Measurements from ENCODE around the gene LLGL2. TPM values are rescaled to one million over a fixed set of nuclear protein-coding genes. Genes with fewer than 3 reads are reported as not detected.

The LLGL2 gene
- polyA plus RNA-seq, 3 donors from 2014 or later: 81.2 to 137 (median 84.4) TPM

- Mint-ChIP-seq H3K4me1 (no peaks in the 10 kb centered on the region), H3K36me3 (peaks cover 0 to 6% (median 0%) of the 10 kb centered on the region in 3 donors), H3K9me3 (no peaks in the 10 kb centered on the region), H3K27ac (peak overlapping the region in 1 of 6 donors; percentile 12), H3K27me3 (ENCODE audit: low read depth in 3 of 3) (peaks cover 0 to 9% (median 0%) of the 10 kb centered on the region in 3 donors), H3K4me3 (no peak overlapping the region)
- DNase-seq: no peak
These were observed 34.5 kb downstream of the LLGL2 start for GRCh38 chr17:75559958-75560533.

GRCh38 chr17:75561927-75562603 lies 36.6 kb downstream of the LLGL2 start:
- Mint-ChIP-seq H3K27ac (peak overlapping the region in 3 of 6 donors; percentile 19 to 34 (median 27)), H3K4me3 (no peak overlapping the region), H3K9me3 (no peaks in the 10 kb centered on the region), H3K27me3 (ENCODE audit: low read depth in 3 of 3) (peaks cover 0 to 9% (median 0%) of the 10 kb centered on the region in 3 donors), H3K4me1 (peaks cover 0 to 1% of the 10 kb centered on the region in 2 donors), H3K36me3 (peaks cover 10 to 18% (median 12%) of the 10 kb centered on the region in 3 donors)
- DNase-seq: no peak

DNA sequence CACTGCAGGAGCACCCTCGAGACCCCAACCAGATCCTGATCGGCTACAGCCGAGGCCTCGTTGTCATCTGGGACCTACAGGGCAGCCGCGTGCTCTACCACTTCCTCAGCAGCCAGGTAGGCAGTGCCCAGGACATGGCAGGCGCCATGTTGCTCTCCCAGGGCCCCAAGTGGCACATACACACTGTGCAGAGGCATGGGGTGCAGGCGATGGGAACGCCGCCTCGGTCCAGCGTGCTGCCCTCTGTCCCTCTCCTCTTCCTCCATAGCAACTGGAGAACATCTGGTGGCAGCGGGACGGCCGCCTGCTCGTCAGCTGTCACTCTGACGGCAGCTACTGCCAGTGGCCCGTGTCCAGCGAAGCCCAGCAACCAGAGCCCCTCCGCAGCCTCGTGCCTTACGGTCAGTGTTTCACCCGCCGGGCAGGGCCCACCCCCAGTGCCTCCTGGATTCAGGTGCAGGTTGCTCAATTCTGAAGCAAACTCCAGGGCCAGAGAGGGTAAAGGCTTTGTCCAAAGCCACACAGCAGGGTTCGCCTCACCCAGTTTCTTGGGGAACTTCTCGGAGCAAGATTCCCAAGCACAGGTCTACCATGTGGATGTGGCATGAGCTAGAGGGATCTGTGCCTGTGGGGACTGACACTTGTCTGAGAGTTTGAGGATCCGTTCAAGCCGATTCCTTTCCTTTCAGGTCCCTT lies 37.7 kb downstream of the LLGL2 start:
- Mint-ChIP-seq H3K27me3 (ENCODE audit: low read depth in 3 of 3) (peaks cover 0 to 7% (median 0%) of the 10 kb centered on the region in 3 donors), H3K36me3 (peaks cover 10 to 18% (median 12%) of the 10 kb centered on the region in 3 donors), H3K4me3 (no peak overlapping the region), H3K4me1 (peaks cover 0 to 1% of the 10 kb centered on the region in 2 donors), H3K27ac (no peak overlapping the region), H3K9me3 (no peaks in the 10 kb centered on the region)
- DNase-seq: no peak

GRCh38 chr17:75564195-75564594 lies 38.7 kb downstream of the LLGL2 start:
- Mint-ChIP-seq H3K27ac (no peak overlapping the region), H3K9me3 (no peaks in the 10 kb centered on the region), H3K36me3 (peaks cover 10 to 18% (median 12%) of the 10 kb centered on the region in 3 donors), H3K4me1 (peaks cover 0 to 1% of the 10 kb centered on the region in 2 donors), H3K4me3 (no peak overlapping the region), H3K27me3 (ENCODE audit: low read depth in 3 of 3) (peaks cover 0 to 5% (median 0%) of the 10 kb centered on the region in 3 donors)
- DNase-seq: no peak

GRCh38 chr17:75565066-75565465 lies 39.6 kb downstream of the LLGL2 start:
- H3K27me3 Mint-ChIP-seq (ENCODE audit: low read depth in 3 of 3): peaks cover 0 to 7% (median 0%) of the 10 kb centered on the region in 3 donors
- no peak overlapping the region for H3K4me3 Mint-ChIP-seq
- peaks cover 10 to 18% (median 12%) of the 10 kb centered on the region in 3 donors for H3K36me3 Mint-ChIP-seq
- no peak overlapping the region for H3K27ac Mint-ChIP-seq
- no peak for DNase-seq
- peaks cover 0 to 1% of the 10 kb centered on the region in 2 donors for H3K4me1 Mint-ChIP-seq
- H3K9me3 Mint-ChIP-seq: no peaks in the 10 kb centered on the region

DNA sequence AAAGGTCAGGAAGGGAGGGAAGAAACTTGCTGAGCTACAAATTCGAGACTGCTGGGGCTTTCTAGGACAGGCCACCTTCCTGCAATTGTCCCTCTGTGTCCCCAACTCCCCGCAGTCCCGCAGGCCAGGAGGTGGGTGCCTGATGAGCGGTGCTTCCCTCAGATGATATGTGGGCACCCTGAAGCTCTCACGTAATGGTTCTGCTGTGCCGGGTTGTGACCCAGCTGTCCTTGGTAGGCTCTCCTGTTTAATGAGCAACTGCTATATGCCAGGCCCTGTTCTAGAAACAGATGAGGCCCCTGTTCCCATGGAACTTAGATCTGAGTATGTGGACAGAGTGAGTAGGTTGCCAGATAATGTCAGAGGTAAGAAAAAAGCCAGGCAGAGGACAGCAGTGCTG lies 40.1 kb downstream of the LLGL2 start:
- no peak overlapping the region for H3K4me3 Mint-ChIP-seq
- peaks cover 10 to 18% (median 12%) of the 10 kb centered on the region in 3 donors for H3K36me3 Mint-ChIP-seq
- H3K27ac Mint-ChIP-seq: peak overlapping the region in 2 of 6 donors; percentile 23 to 51
- peaks cover 0 to 1% of the 10 kb centered on the region in 2 donors for H3K4me1 Mint-ChIP-seq
- H3K27me3 Mint-ChIP-seq (ENCODE audit: low read depth in 3 of 3): peaks cover 0 to 7% (median 0%) of the 10 kb centered on the region in 3 donors
- no peaks in the 10 kb centered on the region for H3K9me3 Mint-ChIP-seq
- no peak for DNase-seq

DNA sequence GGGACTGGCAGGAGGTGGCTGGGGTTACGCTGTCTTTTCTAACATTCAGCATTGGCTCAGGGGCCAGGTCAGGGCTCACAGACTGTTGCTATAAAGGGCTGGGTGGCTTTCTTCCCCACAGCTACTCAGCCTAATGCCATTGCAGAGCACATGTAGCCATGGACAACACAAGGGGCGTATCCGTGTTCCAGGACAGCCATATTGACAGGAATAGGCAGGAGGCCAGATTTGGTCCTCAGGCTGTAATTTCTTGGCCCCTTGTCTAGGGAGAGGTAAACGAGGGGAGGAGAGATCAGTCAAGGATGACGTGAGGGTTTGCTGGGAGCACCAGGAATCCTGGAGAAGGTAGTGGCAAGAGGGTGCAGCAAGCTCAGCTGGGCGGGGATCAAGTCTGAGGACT lies 40.9 kb downstream of the LLGL2 start:
- no peak for DNase-seq
- Mint-ChIP-seq H3K27ac (peak overlapping the region in 5 of 6 donors; percentile 0 to 37 (median 30)), H3K27me3 (ENCODE audit: low read depth in 3 of 3) (peaks cover 0 to 3% (median 1%) of the 10 kb centered on the region in 3 donors), H3K4me3 (no peak overlapping the region), H3K4me1 (peaks cover 0 to 1% of the 10 kb centered on the region in 2 donors), H3K36me3 (peaks cover 10 to 16% (median 12%) of the 10 kb centered on the region in 3 donors), H3K9me3 (no peaks in the 10 kb centered on the region)

DNA sequence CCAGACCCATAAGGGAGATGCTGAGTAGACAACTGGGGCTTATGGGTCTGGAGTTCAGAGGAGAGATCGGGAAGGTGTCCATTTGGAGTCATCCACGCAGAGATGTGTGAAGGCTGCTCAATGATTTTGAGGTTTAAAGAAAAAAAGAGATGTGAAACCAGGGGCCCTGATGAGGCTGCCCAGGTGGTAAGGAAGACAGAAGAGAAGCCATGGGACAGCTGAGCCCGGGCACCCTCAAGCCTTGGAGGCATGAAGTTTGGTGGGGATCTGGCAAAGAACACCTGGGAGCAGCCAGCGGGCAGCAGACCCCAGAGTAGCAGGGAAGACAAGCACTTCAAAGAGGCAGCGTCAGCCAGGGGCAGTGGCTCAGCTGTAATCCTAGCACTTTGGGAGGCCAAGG lies 41.3 kb downstream of the LLGL2 start:
- no peak for DNase-seq
- no peaks in the 10 kb centered on the region for H3K9me3 Mint-ChIP-seq
- no peak overlapping the region for H3K4me3 Mint-ChIP-seq
- H3K4me1 Mint-ChIP-seq: peaks cover 0 to 1% of the 10 kb centered on the region in 2 donors
- peaks cover 0 to 5% (median 1%) of the 10 kb centered on the region in 3 donors for H3K27me3 Mint-ChIP-seq (ENCODE audit: low read depth in 3 of 3)
- H3K36me3 Mint-ChIP-seq: peaks cover 10 to 16% (median 12%) of the 10 kb centered on the region in 3 donors
- peak overlapping the region in 2 of 6 donors; percentile 0 to 29 for H3K27ac Mint-ChIP-seq

GRCh38 chr17:75568412-75569255 lies 43.1 kb downstream of the LLGL2 start:
- H3K27ac Mint-ChIP-seq: no peak overlapping the region
- no peak overlapping the region for H3K4me3 Mint-ChIP-seq
- H3K27me3 Mint-ChIP-seq (ENCODE audit: low read depth in 3 of 3): peaks cover 0 to 7% (median 1%) of the 10 kb centered on the region in 3 donors
- H3K36me3 Mint-ChIP-seq: peaks cover 10 to 12% (median 12%) of the 10 kb centered on the region in 3 donors
- H3K4me1 Mint-ChIP-seq: peaks cover 0 to 1% of the 10 kb centered on the region in 2 donors
- DNase-seq: no peak
- no peaks in the 10 kb centered on the region for H3K9me3 Mint-ChIP-seq

DNA sequence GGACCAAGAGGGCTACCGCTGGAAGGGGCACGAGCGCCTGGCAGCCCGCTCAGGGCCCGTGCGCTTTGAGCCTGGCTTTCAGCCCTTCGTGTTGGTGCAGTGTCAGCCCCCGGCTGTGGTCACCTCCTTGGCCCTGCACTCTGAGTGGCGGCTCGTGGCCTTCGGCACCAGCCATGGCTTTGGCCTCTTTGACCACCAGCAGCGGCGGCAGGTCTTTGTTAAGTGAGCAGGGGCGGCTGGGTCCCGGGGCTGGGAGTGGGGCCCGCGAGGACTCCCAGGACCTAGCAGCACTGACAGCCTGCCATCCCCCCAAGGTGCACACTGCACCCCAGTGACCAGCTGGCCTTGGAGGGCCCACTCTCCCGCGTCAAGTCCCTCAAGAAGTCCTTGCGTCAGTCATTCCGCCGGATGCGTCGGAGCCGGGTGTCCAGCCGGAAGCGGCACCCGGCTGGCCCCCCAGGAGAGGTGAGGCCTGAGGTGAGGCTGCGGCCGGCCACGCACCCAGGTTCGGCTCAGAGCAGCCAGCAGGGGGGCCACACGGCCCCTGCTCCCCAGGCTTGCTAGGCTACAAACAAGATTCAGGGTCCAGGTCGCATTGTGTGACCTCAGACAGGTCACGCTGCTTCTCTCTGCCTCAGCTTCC lies 44.7 kb downstream of the LLGL2 start:
- no peak overlapping the region for H3K4me3 Mint-ChIP-seq
- H3K27me3 Mint-ChIP-seq (ENCODE audit: low read depth in 3 of 3): peaks cover 0 to 5% (median 1%) of the 10 kb centered on the region in 3 donors
- H3K4me1 Mint-ChIP-seq: peaks cover 0 to 1% of the 10 kb centered on the region in 2 donors
- no peak overlapping the region for H3K27ac Mint-ChIP-seq
- H3K9me3 Mint-ChIP-seq: no peaks in the 10 kb centered on the region
- H3K36me3 Mint-ChIP-seq: peaks cover 12 to 14% (median 12%) of the 10 kb centered on the region in 3 donors
- DNase-seq: no peak

DNA sequence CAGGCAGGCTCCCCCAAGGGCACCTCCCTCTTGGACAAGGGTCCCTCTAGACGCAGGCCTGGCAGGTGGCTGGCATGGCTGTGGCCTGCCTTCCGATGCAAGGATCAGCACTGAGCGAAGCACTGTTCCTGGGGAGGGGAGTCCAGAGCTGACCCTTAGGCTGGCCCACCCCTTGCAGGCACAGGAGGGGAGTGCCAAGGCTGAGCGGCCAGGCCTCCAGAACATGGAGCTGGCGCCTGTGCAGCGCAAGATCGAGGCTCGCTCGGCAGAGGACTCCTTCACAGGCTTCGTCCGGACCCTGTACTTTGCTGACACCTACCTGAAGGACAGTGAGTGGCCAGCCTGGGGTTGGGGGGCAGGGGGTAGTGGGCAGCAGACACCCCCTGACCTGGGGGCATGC lies 45.3 kb downstream of the LLGL2 start:
- Mint-ChIP-seq H3K27ac (no peak overlapping the region), H3K4me3 (no peak overlapping the region), H3K27me3 (ENCODE audit: low read depth in 3 of 3) (peaks cover 0 to 5% (median 1%) of the 10 kb centered on the region in 3 donors), H3K36me3 (peaks cover 10 to 17% (median 12%) of the 10 kb centered on the region in 3 donors), H3K4me1 (peaks cover 0 to 4% of the 10 kb centered on the region in 2 donors), H3K9me3 (no peaks in the 10 kb centered on the region)
- DNase-seq: no peak

DNA sequence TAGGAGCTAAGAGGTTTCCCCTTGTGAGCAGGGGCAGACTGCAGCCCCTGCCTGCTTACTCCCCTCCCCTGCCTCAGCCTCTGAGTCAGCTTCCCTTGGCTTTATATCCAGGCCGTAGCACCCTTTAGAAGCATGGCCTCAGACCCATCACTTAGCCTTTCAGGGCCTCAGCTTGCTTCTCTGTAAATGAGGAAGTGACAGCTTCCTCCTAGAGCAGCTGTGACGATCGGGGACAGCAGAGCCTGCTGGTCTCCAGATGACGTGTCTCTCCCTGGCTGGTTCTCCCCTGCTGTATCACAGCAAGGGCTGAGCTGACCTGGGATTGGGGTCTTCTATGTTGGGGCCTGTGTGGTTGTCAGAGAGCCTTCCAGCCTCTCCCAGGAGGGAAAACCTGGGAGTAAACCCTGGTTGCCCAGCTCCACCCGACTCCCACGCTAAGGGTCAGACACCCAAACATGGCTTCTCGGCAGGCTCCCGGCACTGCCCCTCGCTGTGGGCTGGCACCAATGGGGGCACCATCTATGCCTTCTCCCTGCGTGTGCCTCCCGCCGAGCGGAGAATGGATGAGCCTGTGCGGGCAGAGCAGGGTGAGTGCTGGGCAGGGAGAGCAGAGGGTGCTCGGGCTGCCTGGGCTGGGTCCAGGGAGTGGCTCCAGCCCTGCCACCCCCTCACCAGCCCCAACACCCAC lies 45.8 kb downstream of the LLGL2 start:
- H3K4me3 Mint-ChIP-seq: no peak overlapping the region
- H3K27ac Mint-ChIP-seq: no peak overlapping the region
- DNase-seq: no peak

More for the DNA sequence above, 45.8 kb downstream of the LLGL2 start:
- H3K9me3 Mint-ChIP-seq: no peaks in the 10 kb centered on the region
- H3K36me3 Mint-ChIP-seq: peaks cover 6 to 11% (median 6%) of the 10 kb centered on the region in 3 donors
- peaks cover 0 to 4% of the 10 kb centered on the region in 2 donors for H3K4me1 Mint-ChIP-seq
- peaks cover under 1 to 5% (median 1%) of the 10 kb centered on the region in 3 donors for H3K27me3 Mint-ChIP-seq (ENCODE audit: low read depth in 3 of 3)
